SU-DHL-6 (cell line): ENCODE results near the gene SH3GL1.

Experiments used
- H2AFZ ChIP-seq: fragments of 200-600 bp; sonication (generic); 2 replicates; pipeline ENCODE4 v1.6.1; 2014; ENCODE audit warnings: low read depth, mild to moderate bottlenecking, moderate library complexity, mixed read lengths, antibody characterized with exemption, low read length; ENCODE audit not compliant: severe bottlenecking
- H3F3A ChIP-seq: fragments of 200-600 bp; shearing (Covaris generic); 2 replicates; pipeline ENCODE4 v1.6.0; 2016; ENCODE audit warnings: antibody characterized with exemption, mild to moderate bottlenecking; ENCODE audit not compliant: insufficient read depth
- H3K27ac ChIP-seq: fragments of 200-600 bp; sonication (generic); 2 replicates; pipeline ENCODE4 v1.5.1; 2016; ENCODE audit warnings: low read depth, mild to moderate bottlenecking, low read length, moderate library complexity, mixed read lengths
- H3K27me3 ChIP-seq: fragments of 200-600 bp; sonication (generic), shearing (Covaris generic); 2 replicates; pipeline ENCODE4 v1.6.0; 2014; ENCODE audit warnings: mild to moderate bottlenecking, low read length
- H3K36me3 ChIP-seq: fragments of 200-600 bp; sonication (generic); 2 replicates; pipeline ENCODE4 v1.6.1; 2014; ENCODE audit warnings: mild to moderate bottlenecking, low read length, mixed read lengths
- H3K4me2 ChIP-seq: fragments of 300-600, 200-600 bp; shearing (Covaris generic), sonication (generic); 2 replicates; pipeline ENCODE4 v1.6.0; 2014; ENCODE audit warnings: low read length, low read depth, mild to moderate bottlenecking; ENCODE audit not compliant: poor library complexity, severe bottlenecking
- H3K4me3 ChIP-seq: fragments of 200-600 bp; sonication (generic); 2 replicates; pipeline ENCODE4 v1.5.1; 2014; ENCODE audit warnings: antibody characterized with exemption, low read length, mild to moderate bottlenecking, mixed read lengths; ENCODE audit not compliant: insufficient read depth, poor library complexity, severe bottlenecking
- H3K79me2 ChIP-seq: fragments of 200-600 bp; sonication (generic); 2 replicates; pipeline ENCODE4 v1.6.1; 2014; ENCODE audit warnings: mild to moderate bottlenecking, low read length, moderate library complexity; ENCODE audit not compliant: insufficient read depth
- H3K9ac ChIP-seq: fragments of 200-600 bp; sonication (generic); 2 replicates; pipeline ENCODE4 v1.7.0; 2014; ENCODE audit warnings: mild to moderate bottlenecking, low read length
- H3K9me2 ChIP-seq: fragments of 200-600 bp; sonication (generic); replicated peaks from 2 replicates; pipeline ENCODE4 v1.6.1; 2014; ENCODE audit warnings: low read length; ENCODE audit not compliant: insufficient read depth
- H3K9me3 ChIP-seq: fragments of 200-600 bp; sonication (generic); 2 replicates; pipeline ENCODE4 v1.6.1; 2014; ENCODE audit warnings: low read length, mixed read lengths; ENCODE audit not compliant: insufficient read depth
- H4K20me1 ChIP-seq: fragments of 200-600 bp; sonication (generic); 2 replicates; pipeline ENCODE4 v1.6.1; 2014; ENCODE audit warnings: low read depth, mild to moderate bottlenecking, antibody characterized with exemption, low read length, moderate library complexity, mixed read lengths
- CTCF ChIP-seq: fragments of 200-600 bp; sonication (generic); IDR thresholded peaks from one replicate; pipeline ENCODE4 v1.5.1; 2017; ENCODE audit warnings: antibody characterized with exemption, mild to moderate bottlenecking, low read length, moderate library complexity; ENCODE audit not compliant: insufficient read depth, poor library complexity, severe bottlenecking
- EZH2phosphoT487 ChIP-seq: fragments of 200-600 bp; sonication (generic), shearing (Covaris generic); conservative IDR thresholded peaks from 2 replicates; pipeline ENCODE4 v1.6.1; 2018; ENCODE audit warnings: mild to moderate bottlenecking, antibody characterized with exemption, low read length, moderate library complexity, mixed read lengths

SH3GL1 gene

DNA sequence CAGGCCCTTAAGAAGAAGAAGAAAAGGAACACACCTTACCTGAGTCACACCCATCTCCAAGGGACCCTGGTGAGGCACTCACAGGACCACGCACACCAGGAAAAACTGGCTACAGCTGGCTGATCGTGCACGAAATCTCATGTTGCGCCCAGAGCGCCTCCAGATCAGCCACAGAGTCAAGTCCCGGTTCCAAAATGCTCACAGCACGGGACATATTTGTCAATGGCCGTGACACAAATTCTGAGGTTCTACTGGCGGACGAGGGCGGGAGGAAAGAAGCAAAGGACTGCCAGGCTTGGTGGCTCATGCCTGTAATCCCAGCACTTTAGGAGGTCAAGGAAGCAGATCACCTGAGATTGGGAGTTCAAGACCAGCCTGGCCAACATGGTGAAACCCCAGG, 21.5 kb downstream of the SH3GL1 start:
- Histone ChIP-seq H3K79me2 (peaks cover 66% of the 10 kb centered on the region), H4K20me1 (no peaks in the 10 kb centered on the region), H3K36me3 (no peaks in the 10 kb centered on the region), H3F3A (no peaks in the 10 kb centered on the region), H3K9me2 (no peaks in the 10 kb centered on the region), H3K9ac (no peak overlapping the region), H3K9me3 (no peaks in the 10 kb centered on the region), H3K27me3 (no peaks in the 10 kb centered on the region), H3K4me3 (no peak overlapping the region), H3K4me2 (no peak overlapping the region), H3K27ac (no peak overlapping the region), H2AFZ (no peak overlapping the region)
- TF ChIP-seq EZH2phosphoT487: no peak

DNA sequence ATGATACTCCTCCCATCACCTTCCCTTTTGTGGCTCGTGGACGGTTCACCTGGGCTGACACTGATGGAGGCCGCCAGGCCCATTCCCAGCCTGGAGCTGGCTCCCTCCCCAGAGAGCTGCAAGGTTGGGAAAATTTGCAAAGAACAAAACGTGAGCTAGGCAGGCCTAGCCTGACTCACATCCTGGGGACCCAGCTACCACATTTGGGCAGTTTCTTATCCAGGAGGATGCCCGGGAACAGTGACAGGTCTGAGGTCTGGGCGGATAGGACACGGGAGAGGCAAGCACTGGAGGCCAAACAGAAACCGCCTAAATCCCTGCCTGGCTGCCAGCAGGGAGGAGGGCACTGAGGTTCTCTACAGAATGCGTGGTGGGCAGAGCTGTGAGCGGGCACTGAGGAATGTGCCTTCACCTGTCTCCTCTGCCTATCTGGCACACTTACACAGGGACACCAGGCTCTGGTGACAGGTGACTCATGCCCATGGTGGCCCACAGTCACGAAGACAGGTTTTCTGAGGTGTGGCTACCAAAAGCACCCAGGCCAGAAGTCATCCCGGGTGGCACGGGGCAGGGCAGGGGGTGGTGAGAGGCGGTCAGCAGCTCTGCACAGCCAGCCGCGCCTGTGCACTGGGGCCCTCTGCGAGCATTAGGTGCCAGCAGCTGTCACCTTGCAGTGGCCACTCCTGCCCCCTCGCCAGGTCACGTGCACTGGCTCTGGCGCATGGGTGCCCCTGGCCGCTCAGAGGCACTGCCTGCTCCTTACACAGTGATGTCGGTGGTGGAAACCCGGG, 23.2 kb downstream of the SH3GL1 start:
- TF ChIP-seq CTCF (no peak), EZH2phosphoT487 (no peak)
- Histone ChIP-seq H3K9ac (no peak overlapping the region), H2AFZ (no peak overlapping the region), H3K36me3 (no peaks in the 10 kb centered on the region), H4K20me1 (no peaks in the 10 kb centered on the region), H3K9me3 (no peaks in the 10 kb centered on the region), H3F3A (no peaks in the 10 kb centered on the region), H3K79me2 (peaks cover 63% of the 10 kb centered on the region), H3K4me3 (no peak overlapping the region), H3K9me2 (no peaks in the 10 kb centered on the region), H3K27me3 (no peaks in the 10 kb centered on the region), H3K27ac (no peak overlapping the region), H3K4me2 (no peak overlapping the region)

GRCh38 chr19:4376671-4376990, 23.7 kb downstream of the SH3GL1 start:
- Histone ChIP-seq H3K4me2 (no peak overlapping the region), H3F3A (no peaks in the 10 kb centered on the region), H4K20me1 (no peaks in the 10 kb centered on the region), H2AFZ (no peak overlapping the region), H3K4me3 (no peak overlapping the region), H3K9me3 (no peaks in the 10 kb centered on the region), H3K9me2 (no peaks in the 10 kb centered on the region), H3K36me3 (no peaks in the 10 kb centered on the region), H3K9ac (no peak overlapping the region), H3K79me2 (peaks cover 68% of the 10 kb centered on the region), H3K27me3 (no peaks in the 10 kb centered on the region), H3K27ac (no peak overlapping the region)
- TF ChIP-seq CTCF: no peak
- TF ChIP-seq EZH2phosphoT487: no peak

DNA sequence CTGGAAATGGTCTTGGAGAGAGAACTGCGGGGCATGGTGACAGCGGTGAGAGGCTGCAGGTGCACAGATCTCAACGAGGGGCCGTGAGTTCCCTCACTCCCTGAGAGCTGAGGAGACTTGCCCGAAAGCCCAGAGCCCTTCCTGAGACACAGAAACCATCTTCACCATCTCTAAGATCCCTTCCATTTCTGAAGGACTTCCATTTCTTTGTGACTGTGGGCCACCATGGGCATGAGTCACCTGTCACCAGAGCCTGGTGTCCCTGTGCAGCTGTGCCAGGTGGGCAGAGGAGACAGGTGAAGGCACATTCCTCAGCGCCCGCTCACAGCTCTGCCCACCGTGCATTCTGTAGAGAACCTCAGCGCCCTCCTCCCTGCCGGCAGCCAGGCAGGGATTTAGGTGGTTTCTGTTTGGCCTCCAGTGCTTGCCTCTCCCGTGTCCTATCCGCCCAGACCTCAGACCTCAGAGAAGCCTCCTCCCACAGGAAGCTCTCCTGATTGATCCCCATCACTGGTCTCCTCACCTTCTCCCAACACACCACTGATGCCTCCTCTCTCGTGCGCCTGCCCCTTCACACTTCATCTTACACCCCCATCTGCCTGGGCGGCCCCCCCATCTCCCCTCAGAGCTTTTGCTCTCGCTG, 24.2 kb downstream of the SH3GL1 start:
- Histone ChIP-seq H3K4me2 (peak overlapping the region; percentile 25), H3F3A (no peaks in the 10 kb centered on the region), H3K36me3 (no peaks in the 10 kb centered on the region), H3K4me3 (no peak overlapping the region), H4K20me1 (no peaks in the 10 kb centered on the region), H3K79me2 (peaks cover 72% of the 10 kb centered on the region), H3K27me3 (no peaks in the 10 kb centered on the region), H3K9me2 (no peaks in the 10 kb centered on the region), H3K9me3 (no peaks in the 10 kb centered on the region), H3K27ac (no peak overlapping the region), H3K9ac (no peak overlapping the region), H2AFZ (no peak overlapping the region)
- TF ChIP-seq EZH2phosphoT487: no peak
- no peak for TF ChIP-seq CTCF
